Measurements from ENCODE around the gene SHROOM1. TPM values are rescaled to one million over a fixed set of nuclear protein-coding genes. Genes with fewer than 3 reads are reported as not detected.

The SHROOM1 gene
- total RNA-seq, 4 donors from 2014 or later: 2.7 to 10.7 (median 3.7) TPM

DNA sequence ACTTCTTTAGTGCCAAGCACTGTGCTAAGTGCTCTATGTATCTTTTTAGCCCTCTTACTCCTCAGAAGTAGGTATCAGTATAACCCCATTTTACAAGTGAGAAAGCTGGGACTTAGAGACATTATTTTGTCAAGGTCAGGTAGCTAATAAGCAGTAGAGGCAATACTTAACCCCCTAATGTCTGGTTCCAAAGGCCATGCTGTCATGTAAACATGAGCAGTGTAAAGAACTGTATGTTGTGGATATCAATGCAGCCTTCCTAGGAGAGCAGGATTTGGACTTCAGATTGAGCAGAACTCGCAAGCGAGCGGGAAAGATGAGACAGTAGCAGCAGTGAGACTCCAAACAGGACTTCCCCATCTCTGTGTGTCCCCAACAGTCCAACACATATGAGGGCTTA lies 3.6 kb upstream of the SHROOM1 start:
- DNase-seq: no peak
- Histone ChIP-seq H3K27me3 (peaks cover 0 to 7% (median 0%) of the 10 kb centered on the region in 4 donors), H3K4me3 (no peak overlapping the region), H3K4me1 (peaks cover 5 to 23% (median 11%) of the 10 kb centered on the region in 3 donors), H3K9me3 (no peaks in the 10 kb centered on the region), H3K36me3 (no peaks in the 10 kb centered on the region), H3K27ac (no peak overlapping the region)
- intact Hi-C loops (cut with DNase I): no loop called here
- WGBS, 2 donors: 93 to 94% methylated on average over 3 of the region's 3 CpGs
- TF ChIP-seq POLR2A (IDR thresholded peaks at IDR 0.05) (no peak), CTCF (IDR thresholded peaks at IDR 0.05) (no peak)

DNA sequence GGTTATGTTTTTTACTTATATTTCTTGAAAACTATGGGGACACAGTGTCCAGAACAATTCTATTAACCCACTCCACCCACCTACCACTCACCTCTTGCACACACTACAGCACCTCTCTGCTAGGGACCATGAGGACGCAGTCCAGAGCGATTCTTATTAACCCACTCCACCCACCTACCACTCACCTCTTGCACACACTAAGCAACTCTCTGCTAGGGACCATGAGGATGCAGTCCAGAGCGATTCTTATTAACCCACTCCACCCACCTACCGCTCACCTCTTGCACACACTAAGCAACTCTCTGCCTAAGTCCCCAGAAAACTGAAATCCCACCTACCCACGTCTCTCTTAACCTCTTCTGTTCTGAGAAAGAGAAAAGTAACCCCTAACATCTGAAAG lies 2.2 kb upstream of the SHROOM1 start:
- no peak for DNase-seq
- WGBS, 2 donors: 83 to 90% methylated on average over 5 of the region's 5 CpGs
- H3K4me3 ChIP-seq: no peak overlapping the region
- intact Hi-C loops (cut with DNase I): no loop called here
- peaks cover 0 to 13% (median 0%) of the 10 kb centered on the region in 4 donors for H3K27me3 ChIP-seq
- H3K9me3 ChIP-seq: no peaks in the 10 kb centered on the region
- no peak overlapping the region for H3K27ac ChIP-seq
- peaks cover 5 to 24% (median 10%) of the 10 kb centered on the region in 3 donors for H3K4me1 ChIP-seq
- TF ChIP-seq POLR2A (IDR thresholded peaks at IDR 0.05) (no peak), CTCF (IDR thresholded peaks at IDR 0.05) (no peak)
- no peaks in the 10 kb centered on the region for H3K36me3 ChIP-seq

GRCh38 chr5:132831095-132831860 lies 831 bp upstream of the SHROOM1 start:
- H3K4me1 ChIP-seq: peaks cover 5 to 34% (median 10%) of the 10 kb centered on the region in 3 donors
- WGBS, 2 donors: 88 to 89% methylated on average over 13 of the region's 15 CpGs
- peaks cover 0 to 26% (median 0%) of the 10 kb centered on the region in 4 donors for H3K27me3 ChIP-seq
- peak overlapping the region; percentile 72 to 89 (median 84) for H3K27ac ChIP-seq
- no peaks in the 10 kb centered on the region for H3K9me3 ChIP-seq
- H3K36me3 ChIP-seq: no peaks in the 10 kb centered on the region
- no peak for DNase-seq
- peak overlapping the region; percentile 59 to 91 (median 89) for H3K4me3 ChIP-seq
- TF ChIP-seq CTCF (IDR thresholded peaks at IDR 0.05) (no peak), POLR2A (IDR thresholded peaks at IDR 0.05) (no peak)
- intact Hi-C loops (cut with DNase I): no loop called here

DNA sequence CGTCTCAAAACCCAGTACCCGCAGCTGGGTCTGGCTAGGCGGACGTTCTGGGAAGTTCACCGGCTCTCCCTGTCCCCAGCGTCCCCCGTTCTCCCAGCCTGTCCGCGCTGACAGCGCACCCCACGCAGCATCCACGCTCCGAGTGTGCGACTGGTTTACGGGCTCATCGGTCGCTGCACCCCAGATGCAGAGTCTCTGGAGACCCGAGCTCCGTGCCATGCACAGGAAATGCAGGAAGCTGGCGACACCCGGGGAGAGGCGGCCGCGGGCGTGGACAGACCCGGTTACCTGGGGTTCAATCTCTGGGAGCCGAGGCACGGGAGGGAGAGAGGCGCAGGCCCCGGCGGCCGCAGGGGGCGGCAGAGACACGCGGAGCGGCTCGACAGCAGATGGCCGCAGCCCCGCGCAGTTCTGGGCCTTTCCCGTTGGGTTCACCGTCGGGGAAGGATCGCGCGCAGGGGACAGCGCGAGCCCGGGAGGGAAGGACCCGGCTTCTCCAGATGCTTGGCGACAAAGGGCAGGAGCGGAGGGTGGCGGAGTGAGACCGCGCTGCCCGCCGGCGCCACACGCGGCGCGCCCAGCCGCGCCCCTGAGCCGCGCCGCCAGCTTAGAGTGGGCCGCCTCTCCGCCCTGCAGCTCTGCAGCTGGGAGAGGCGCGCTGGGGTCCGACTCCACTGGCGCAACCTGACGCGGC lies 558 bp downstream of the SHROOM1 start:
- intact Hi-C loops (cut with DNase I): loop anchor here (5.0 kb wide), 1 partner anchor 42 kb away; the partner anchor contains the start of gene LEAP2
- peaks cover 10 to 45% (median 12%) of the 10 kb centered on the region in 3 donors for H3K4me1 ChIP-seq
- peak overlapping the region; percentile 59 to 91 (median 89) for H3K4me3 ChIP-seq
- TF ChIP-seq POLR2A (IDR thresholded peaks at IDR 0.05): peak in 1 of 4 donors; percentile 11
- peak; percentile 82 to 92 (median 90) for TF ChIP-seq CTCF (IDR thresholded peaks at IDR 0.05)
- peak overlapping the region; percentile 72 to 89 (median 84) for H3K27ac ChIP-seq
- no peak for DNase-seq
- H3K27me3 ChIP-seq: peaks cover 0 to 40% (median 0%) of the 10 kb centered on the region in 4 donors
- 0% methylated on average over 2 to 3 of the region's 75 CpGs for WGBS, 2 donors
- peaks cover 0 to 11% (median 0%) of the 10 kb centered on the region in 3 donors for H3K36me3 ChIP-seq
- H3K9me3 ChIP-seq: no peaks in the 10 kb centered on the region

All from esophagus squamous epithelium (tissue), 5 donors.